ENCODE measurements around the gene SMYD2.

Gene SMYD2

GRCh38 chr1:214329470-214330220 lies 48.7 kb downstream of the SMYD2 start:
- DNase-seq (ENCODE audit: low read depth in 2 of 2) = no peak

DNA sequence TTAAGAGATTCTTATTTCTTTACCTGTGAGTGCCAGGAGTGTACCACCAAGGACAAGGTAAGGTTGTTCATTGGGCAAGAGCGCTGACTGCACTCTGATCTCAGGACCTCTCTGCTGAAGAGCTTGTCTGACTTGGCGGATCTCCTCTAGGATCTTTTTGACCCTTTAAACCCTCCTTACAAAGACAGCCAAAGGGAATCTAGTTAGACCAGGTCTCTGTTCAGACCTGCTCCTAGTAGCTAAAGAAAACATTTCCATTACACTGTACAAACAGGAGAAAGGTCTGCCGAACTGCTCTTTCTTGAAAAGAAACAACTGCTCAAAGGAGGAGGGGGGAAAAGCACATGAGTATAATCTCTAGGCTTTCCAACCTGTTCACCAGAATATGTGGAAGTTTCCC lies 49.3 kb downstream of the SMYD2 start:
- no peak for DNase-seq (ENCODE audit: low read depth in 2 of 2)

- DNase-seq (ENCODE audit: low read depth in 2 of 2) = no peak
Measured at GRCh38 chr1:214330715-214331114, 49.8 kb downstream of the SMYD2 start.

GRCh38 chr1:214331180-214331579 lies 50.2 kb downstream of the SMYD2 start:
- DNase-seq (ENCODE audit: low read depth in 2 of 2) = no peak

DNA sequence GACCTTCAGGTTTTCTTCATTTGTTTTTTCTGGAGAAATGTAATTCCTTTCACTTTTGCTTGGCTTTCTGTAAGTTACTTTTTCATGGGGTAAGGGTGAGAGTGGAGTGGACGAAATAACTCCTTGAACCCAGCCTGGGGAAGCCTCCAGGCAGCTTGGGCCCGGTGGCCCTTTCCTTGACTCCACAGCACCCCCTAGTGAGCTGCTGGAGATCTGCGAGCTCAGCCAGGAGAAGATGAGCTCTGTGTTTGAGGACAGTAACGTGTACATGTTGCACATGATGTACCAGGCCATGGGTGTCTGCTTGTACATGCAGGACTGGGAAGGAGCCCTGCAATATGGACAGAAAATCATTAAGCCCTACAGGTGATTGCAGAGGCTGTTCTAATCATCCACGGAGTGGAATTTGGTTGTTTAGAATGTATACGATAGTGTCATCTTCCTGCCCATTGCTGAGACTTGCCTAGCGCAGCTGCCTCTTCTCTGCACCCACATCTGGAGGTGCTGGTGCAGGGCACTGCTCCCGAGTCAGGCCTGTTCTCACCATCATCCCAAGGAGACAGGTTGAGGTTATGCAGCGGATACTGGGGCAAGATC lies 51.0 kb downstream of the SMYD2 start:
- DNase-seq (ENCODE audit: low read depth in 2 of 2) = peak; percentile 38 to 45

- peak in 1 of 2 experiments; percentile 24 for DNase-seq (ENCODE audit: low read depth in 2 of 2)
Measured at GRCh38 chr1:214332946-214333798, 52.2 kb downstream of the SMYD2 start.

DNA sequence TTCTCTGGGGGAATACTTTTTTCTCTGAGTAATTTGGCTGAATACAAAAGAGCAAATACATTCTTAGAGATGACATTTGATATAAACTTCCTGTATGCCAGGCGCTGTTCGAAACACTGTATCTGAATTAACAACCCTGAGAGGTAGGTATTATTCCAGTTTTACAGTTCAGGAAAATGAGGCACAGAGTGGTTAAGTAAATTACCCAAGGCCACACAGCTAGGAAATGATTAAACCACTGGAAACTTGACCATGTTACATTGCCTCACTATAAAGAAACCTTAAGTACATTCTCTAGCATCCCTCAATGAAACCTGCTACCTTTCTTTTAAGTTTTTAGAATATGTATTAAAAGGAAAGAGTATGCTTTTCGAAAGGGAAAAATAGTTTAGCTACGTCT lies 54.6 kb downstream of the SMYD2 start:
- DNase-seq (ENCODE audit: low read depth in 2 of 2) = no peak

- no peak for DNase-seq (ENCODE audit: low read depth in 2 of 2)
Measured at GRCh38 chr1:214337015-214337414, 56.1 kb downstream of the SMYD2 start.

DNA sequence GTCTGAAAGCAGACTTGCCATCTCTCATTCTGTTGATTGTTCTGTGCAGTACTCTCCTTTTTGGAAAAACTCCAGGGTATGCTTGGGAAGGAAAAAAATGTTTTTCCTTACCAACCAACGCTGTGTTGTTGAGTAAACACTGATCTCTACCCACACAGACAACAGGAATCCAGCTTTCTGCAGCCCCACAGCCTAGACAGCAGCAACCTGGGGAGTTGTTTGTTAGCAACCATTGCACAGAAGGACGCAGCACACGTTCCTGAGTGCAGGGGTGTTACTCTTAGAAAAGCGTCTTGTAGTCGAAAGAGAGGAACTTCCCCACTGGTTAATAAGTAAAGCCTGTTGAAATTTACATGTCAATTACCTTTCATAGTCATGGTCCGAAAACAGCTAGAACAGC lies 56.6 kb downstream of the SMYD2 start:
- no peak for DNase-seq (ENCODE audit: low read depth in 2 of 2)

DNA sequence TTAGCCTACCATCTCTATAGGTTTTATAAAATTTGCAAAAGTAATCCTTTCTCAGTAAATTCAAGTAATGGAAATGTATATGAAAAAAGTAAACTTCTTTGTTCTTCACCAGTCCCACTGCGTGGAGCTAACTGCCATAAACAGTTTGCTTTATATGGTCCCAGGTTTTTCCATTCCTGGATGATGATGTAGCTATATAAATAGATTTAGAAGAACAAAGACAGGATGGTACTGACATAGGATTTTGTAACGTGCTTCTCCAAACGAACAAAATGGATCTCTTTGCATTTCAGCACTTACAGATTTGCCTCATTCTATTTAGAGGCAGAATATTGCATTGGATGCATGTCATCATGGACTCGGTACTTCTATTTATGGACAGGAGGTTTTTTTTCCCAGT lies 57.3 kb downstream of the SMYD2 start:
- no peak for DNase-seq (ENCODE audit: low read depth in 2 of 2)

GRCh38 chr1:214341459-214341858 lies 60.5 kb downstream of the SMYD2 start:
- DNase-seq (ENCODE audit: low read depth in 2 of 2) = no peak

- no peak for DNase-seq (ENCODE audit: low read depth in 2 of 2)
Measured at GRCh38 chr1:214341932-214342331, 61.0 kb downstream of the SMYD2 start.

GRCh38 chr1:214342525-214342924 lies 61.6 kb downstream of the SMYD2 start:
- DNase-seq (ENCODE audit: low read depth in 2 of 2) = no peak

DNA sequence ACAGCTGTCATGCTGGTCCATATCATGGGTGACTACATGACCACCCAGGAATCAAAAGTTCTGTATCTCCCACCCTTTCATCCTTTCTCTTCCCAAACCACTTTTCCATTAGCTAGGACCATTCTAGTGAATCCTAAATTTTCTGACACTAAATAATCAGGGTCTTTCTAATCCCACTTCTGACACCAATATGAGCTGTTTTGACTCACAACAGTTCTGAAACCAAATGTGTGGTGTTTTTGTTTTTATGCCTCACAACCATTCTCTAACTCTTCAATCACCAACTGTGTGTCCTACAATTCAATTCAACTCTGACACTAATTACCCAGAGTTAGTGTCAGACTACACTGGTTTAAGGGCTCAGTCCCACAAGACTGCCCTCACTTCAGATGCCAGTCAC lies 63.9 kb downstream of the SMYD2 start:
- DNase-seq (ENCODE audit: low read depth in 2 of 2) = no peak

DNA sequence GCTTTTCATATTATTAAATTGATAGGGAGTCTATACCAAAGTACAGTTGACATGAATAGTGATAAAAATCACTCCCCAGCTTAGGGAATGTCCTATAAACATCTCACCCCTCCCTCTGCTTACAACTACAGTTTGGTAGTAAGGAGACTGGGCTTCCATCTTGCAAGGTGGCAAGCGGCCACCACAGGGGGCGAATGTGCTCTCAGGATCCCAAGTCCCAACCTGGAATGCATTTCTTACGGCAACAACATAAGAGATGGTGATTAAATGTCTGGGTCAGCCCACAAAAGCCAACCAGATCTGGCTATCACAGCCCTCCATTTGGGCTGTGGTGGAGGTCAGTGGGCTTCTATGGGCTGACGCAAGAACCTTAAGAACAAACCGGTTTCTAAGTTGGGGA lies 68.0 kb downstream of the SMYD2 start:
- DNase-seq (ENCODE audit: low read depth in 2 of 2) = no peak

- DNase-seq (ENCODE audit: low read depth in 2 of 2) = no peak
Measured at GRCh38 chr1:214349781-214350180, 68.8 kb downstream of the SMYD2 start.

- DNase-seq (ENCODE audit: low read depth in 2 of 2) = no peak
Measured at GRCh38 chr1:214351551-214352277, 70.8 kb downstream of the SMYD2 start.

- DNase-seq (ENCODE audit: low read depth in 2 of 2) = no peak
Measured at GRCh38 chr1:214352838-214353237, 71.9 kb downstream of the SMYD2 start.

DNA sequence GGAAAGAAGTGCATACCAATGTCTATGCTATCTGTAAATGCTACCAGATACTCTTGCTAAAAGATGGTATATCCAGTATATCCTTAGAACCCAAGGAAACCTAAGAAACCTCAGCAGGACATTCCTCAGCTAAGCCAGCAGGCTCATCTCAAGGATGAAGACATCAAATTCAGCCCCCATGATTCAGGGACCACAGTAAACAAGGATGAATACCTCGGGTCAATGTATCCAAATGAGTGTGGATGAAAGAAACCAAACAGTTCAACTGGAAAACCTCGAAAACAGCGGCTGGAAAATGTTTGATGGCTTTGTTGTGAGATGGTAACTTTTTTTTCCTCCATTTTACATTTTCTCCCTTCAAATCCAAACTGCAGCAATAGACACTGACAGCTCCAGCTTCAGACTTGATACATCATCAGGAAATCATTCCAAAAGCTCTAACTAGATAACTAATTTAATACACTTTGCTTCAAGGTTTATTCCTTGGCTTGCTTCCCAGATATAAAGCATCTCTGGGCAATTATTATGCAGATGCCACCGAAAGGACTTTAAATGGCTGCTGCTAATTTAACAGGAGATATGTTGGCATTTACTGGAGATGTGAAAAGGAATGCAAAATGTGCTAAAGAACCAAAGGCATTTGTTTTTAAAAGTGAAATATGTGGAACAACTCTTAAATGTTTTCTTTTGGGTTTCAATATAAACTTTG lies 73.6 kb downstream of the SMYD2 start:
- DNase-seq (ENCODE audit: low read depth in 2 of 2) = no peak

DNA sequence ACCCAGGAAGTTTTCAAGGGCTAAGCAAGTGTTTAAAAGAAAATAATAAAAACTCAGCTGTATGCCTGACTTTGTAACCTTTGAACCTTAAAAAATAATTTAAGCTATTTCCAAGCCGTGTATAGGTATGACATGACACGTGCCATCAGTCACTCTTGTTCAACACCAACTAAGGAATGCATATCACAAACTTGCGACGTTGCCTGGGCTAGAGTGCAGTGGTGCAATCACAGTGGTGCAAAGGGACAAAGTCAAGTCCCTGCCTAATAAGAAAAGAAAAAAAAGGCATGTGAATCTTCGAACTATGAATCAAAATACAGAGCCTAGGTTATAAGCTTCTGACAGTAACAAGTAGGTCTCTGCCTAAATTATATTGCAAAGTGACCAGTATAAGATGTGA lies 79.2 kb downstream of the SMYD2 start:
- no peak for DNase-seq (ENCODE audit: low read depth in 2 of 2)

DNA sequence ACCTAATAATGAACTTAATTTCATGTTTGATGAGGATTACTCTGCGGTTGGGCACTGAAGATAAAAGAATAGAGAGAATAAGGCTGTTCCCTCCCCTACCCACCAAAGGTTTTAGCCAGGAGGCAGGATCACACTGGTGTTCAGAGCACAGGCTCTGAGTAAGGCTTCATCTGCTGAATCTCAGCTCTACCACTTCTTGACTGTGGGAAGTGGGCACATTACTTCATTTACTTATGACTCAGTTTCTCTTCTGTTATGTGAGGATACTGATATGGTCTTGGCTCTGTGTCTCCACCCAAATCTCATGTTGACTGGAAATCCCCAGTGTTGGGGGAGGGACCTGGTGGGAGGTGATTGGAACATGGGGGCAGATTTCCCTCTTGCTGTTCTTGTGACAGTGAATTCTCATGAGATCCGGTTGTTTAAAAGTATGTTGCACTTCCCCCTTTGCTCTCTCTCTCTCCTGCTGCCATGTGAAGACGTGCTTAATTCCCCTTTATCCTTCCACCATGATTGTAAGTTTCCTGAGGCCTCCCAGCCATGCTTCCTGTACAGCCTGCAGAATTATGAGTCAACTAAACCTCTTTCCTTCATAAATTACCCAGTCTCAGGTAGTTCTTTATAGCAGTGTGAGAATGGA lies 79.7 kb downstream of the SMYD2 start:
- no peak for DNase-seq (ENCODE audit: low read depth in 2 of 2)

Data from stimulated activated CD4-positive, alpha-beta T cell treated with anti-CD3 and anti-CD28 coated beads, Interleukin-12 subunit alpha, Interleukin-12 subunit beta, amount 100 ng/mL, for 24 hours (primary cell).